ENCODE results near the gene CDK5. TPM values are rescaled to one million over a fixed set of nuclear protein-coding genes. Genes with fewer than 3 reads are reported as not detected.
A peak's percentile ranks its signal among the peaks of the same experiment; 100 is the strongest.

Gene CDK5
- total and polyA plus RNA-seq, 2 donors (not counting 1 experiment from before 2014, with no cell fraction given): 15.1 to 27.7 TPM

DNA sequence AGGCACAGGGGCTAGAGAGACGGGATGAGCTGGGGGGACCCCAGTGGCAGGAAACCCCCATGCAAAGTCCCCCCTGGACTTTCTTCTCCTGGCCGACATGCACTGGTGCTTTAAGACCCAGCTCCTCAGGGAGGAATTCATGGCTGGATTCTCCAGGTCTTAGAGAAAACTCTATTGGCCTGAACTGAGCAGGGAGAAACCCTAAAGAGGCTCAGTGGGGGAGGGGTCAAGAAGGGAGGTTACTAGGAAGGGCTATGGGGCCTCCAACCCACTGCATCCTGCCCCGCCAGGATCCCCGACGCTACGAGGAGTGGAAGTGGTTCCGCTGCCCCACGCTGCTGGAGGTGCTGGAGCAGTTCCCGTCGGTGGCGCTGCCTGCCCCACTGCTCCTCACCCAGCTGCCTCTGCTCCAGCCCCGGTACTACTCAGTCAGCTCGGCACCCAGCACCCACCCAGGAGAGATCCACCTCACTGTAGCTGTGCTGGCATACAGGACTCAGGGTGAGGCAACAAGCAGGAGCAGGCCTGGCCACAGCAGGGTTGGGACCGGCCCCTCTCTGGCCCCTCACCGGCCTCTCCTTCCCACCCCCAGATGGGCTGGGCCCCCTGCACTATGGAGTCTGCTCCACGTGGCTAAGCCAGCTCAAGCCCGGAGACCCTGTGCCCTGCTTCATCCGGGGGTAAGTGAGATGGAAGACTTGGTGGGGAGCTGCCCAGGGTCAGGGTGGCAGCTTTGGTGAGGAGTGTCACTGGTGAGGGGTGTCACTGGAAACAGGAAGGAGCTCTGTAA, 47.2 kb downstream of the CDK5 start:
- Histone ChIP-seq H3K27me3 (ENCODE audit: control insufficient read depth, insufficient read depth, low read length) (peaks cover 8% of the 10 kb centered on the region), H3K4me1 (ENCODE audit: control insufficient read depth, extremely low read depth, insufficient read depth, low read length) (no peaks in the 10 kb centered on the region), H3K4me3 (replicated peaks in 1 of 4; ENCODE audit: control extremely low read depth in 1 of 4, insufficient read depth in 1 of 4, low read depth in 3 of 4, low read length in 4 of 4) (no peak overlapping the region), H3K9me3 (ENCODE audit: control insufficient read depth, insufficient read depth, low read depth, low read length) (no peaks in the 10 kb centered on the region), H3K27ac (ENCODE audit: insufficient read depth, low read length) (no peak overlapping the region), H4K20me1 (ENCODE audit: control insufficient read depth, extremely low read depth, insufficient read depth, low read length) (no peaks in the 10 kb centered on the region), H3K36me3 (ENCODE audit: control insufficient read depth, insufficient read depth, low read length) (no peaks in the 10 kb centered on the region), H3K4me2 (ENCODE audit: extremely low read depth, insufficient read depth, low read length) (no peak overlapping the region), H3K79me2 (ENCODE audit: control insufficient read depth, insufficient read depth, low read length) (no peaks in the 10 kb centered on the region), H3K9ac (ENCODE audit: insufficient read depth, low read length) (no peak overlapping the region), H2AFZ (ENCODE audit: low read length) (no peak overlapping the region)
- peak in 1 of 2 donors; percentile 32 for DNase-seq (ENCODE audit: low read depth in 2 of 2)
- TF ChIP-seq EZH2 (IDR thresholded peaks at IDR 0.05; ENCODE audit: low read length, missing control alignments): no peak
- TF ChIP-seq, protein P1, sequence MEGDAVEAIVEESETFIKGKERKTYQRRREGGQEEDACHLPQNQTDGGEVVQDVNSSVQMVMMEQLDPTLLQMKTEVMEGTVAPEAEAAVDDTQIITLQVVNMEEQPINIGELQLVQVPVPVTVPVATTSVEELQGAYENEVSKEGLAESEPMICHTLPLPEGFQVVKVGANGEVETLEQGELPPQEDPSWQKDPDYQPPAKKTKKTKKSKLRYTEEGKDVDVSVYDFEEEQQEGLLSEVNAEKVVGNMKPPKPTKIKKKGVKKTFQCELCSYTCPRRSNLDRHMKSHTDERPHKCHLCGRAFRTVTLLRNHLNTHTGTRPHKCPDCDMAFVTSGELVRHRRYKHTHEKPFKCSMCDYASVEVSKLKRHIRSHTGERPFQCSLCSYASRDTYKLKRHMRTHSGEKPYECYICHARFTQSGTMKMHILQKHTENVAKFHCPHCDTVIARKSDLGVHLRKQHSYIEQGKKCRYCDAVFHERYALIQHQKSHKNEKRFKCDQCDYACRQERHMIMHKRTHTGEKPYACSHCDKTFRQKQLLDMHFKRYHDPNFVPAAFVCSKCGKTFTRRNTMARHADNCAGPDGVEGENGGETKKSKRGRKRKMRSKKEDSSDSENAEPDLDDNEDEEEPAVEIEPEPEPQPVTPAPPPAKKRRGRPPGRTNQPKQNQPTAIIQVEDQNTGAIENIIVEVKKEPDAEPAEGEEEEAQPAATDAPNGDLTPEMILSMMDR (conservative IDR thresholded peaks at IDR 0.05 in 1 of 2, IDR thresholded peaks at IDR 0.05 in 1 of 2; ENCODE audit: low read depth in 1 of 2, low read length in 2 of 2): no peak

DNA sequence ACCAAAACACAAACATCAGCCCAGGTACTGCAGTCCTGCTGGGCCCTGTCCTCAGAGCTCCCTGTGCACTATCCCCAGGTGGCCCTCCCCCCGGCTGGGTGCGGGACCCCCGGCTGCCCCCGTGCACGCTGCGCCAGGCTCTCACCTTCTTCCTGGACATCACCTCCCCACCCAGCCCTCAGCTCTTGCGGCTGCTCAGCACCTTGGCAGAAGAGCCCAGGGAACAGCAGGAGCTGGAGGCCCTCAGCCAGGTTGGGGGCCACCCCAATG, 47.7 kb downstream of the CDK5 start:
- no peak overlapping the region for H2AFZ ChIP-seq (ENCODE audit: low read length)
- H4K20me1 ChIP-seq (ENCODE audit: control insufficient read depth, extremely low read depth, insufficient read depth, low read length): no peaks in the 10 kb centered on the region
- no peak for TF ChIP-seq EZH2 (IDR thresholded peaks at IDR 0.05; ENCODE audit: low read length, missing control alignments)
- TF ChIP-seq, protein P1 (conservative IDR thresholded peaks at IDR 0.05 in 1 of 2, IDR thresholded peaks at IDR 0.05 in 1 of 2; ENCODE audit: low read depth in 1 of 2, low read length in 2 of 2): no peak
- H3K79me2 ChIP-seq (ENCODE audit: control insufficient read depth, insufficient read depth, low read length): no peaks in the 10 kb centered on the region
- H3K4me2 ChIP-seq (ENCODE audit: extremely low read depth, insufficient read depth, low read length): no peak overlapping the region
- H3K27ac ChIP-seq (ENCODE audit: insufficient read depth, low read length): no peak overlapping the region
- peaks cover 8% of the 10 kb centered on the region for H3K27me3 ChIP-seq (ENCODE audit: control insufficient read depth, insufficient read depth, low read length)
- H3K4me3 ChIP-seq (replicated peaks in 1 of 4; ENCODE audit: control extremely low read depth in 1 of 4, insufficient read depth in 1 of 4, low read depth in 3 of 4, low read length in 4 of 4): no peak overlapping the region
- H3K36me3 ChIP-seq (ENCODE audit: control insufficient read depth, insufficient read depth, low read length): no peaks in the 10 kb centered on the region
- no peak overlapping the region for H3K9ac ChIP-seq (ENCODE audit: insufficient read depth, low read length)
- H3K4me1 ChIP-seq (ENCODE audit: control insufficient read depth, extremely low read depth, insufficient read depth, low read length): no peaks in the 10 kb centered on the region
- H3K9me3 ChIP-seq (ENCODE audit: control insufficient read depth, insufficient read depth, low read depth, low read length): no peaks in the 10 kb centered on the region
- DNase-seq (ENCODE audit: low read depth in 2 of 2): no peak

DNA sequence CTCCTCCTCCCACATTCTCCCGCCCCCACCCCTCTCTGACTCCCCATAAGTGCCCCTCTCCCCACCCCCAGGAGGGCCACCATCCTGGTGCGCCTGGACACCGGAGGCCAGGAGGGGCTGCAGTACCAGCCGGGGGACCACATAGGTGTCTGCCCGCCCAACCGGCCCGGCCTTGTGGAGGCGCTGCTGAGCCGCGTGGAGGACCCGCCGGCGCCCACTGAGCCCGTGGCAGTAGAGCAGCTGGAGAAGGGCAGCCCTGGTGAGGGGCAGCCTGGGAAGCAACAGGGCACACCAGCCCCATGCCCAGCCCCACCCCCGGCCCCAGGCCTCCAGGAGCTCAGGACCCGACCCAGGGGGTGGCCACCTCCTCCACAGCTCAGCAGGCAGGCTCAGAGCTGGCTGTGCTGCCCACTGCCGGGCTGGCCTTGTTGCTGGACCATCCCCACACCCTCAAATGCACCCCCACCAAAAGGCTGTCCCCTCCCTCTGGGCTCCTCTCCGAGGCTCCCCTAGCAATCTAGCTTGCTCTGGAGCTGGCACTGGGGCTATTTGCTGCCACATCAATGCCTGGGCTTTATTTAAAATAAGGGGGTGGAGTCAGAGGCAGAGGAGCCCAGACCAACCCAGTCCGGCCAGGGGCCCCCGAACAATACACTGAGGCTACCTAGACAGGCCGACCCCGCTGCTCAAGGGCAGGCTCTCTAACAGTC, 48.2 kb downstream of the CDK5 start:
- no peaks in the 10 kb centered on the region for H3K4me1 ChIP-seq (ENCODE audit: control insufficient read depth, extremely low read depth, insufficient read depth, low read length)
- H3K9me3 ChIP-seq (ENCODE audit: control insufficient read depth, insufficient read depth, low read depth, low read length): no peaks in the 10 kb centered on the region
- no peak overlapping the region for H3K27ac ChIP-seq (ENCODE audit: insufficient read depth, low read length)
- H3K36me3 ChIP-seq (ENCODE audit: control insufficient read depth, insufficient read depth, low read length): no peaks in the 10 kb centered on the region
- TF ChIP-seq, protein P1 (conservative IDR thresholded peaks at IDR 0.05 in 1 of 2, IDR thresholded peaks at IDR 0.05 in 1 of 2; ENCODE audit: low read depth in 1 of 2, low read length in 2 of 2): no peak
- TF ChIP-seq EZH2 (IDR thresholded peaks at IDR 0.05; ENCODE audit: low read length, missing control alignments): no peak
- H3K27me3 ChIP-seq (ENCODE audit: control insufficient read depth, insufficient read depth, low read length): peaks cover 8% of the 10 kb centered on the region
- no peak overlapping the region for H2AFZ ChIP-seq (ENCODE audit: low read length)
- H4K20me1 ChIP-seq (ENCODE audit: control insufficient read depth, extremely low read depth, insufficient read depth, low read length): no peaks in the 10 kb centered on the region
- no peak for DNase-seq (ENCODE audit: low read depth in 2 of 2)
- no peaks in the 10 kb centered on the region for H3K79me2 ChIP-seq (ENCODE audit: control insufficient read depth, insufficient read depth, low read length)
- H3K9ac ChIP-seq (ENCODE audit: insufficient read depth, low read length): no peak overlapping the region
- no peak overlapping the region for H3K4me3 ChIP-seq (replicated peaks in 1 of 4; ENCODE audit: control extremely low read depth in 1 of 4, insufficient read depth in 1 of 4, low read depth in 3 of 4, low read length in 4 of 4)
- H3K4me2 ChIP-seq (ENCODE audit: extremely low read depth, insufficient read depth, low read length): no peak overlapping the region

Data from fibroblast of lung (primary cell).